ENCODE results near the gene COG5. TPM values are rescaled to one million over a fixed set of nuclear protein-coding genes. Genes with fewer than 3 reads are reported as not detected.

The COG5 gene
- total and polyA plus RNA-seq, 2 experiments from 2014 or later = 15.4 to 36.5 TPM

DNA sequence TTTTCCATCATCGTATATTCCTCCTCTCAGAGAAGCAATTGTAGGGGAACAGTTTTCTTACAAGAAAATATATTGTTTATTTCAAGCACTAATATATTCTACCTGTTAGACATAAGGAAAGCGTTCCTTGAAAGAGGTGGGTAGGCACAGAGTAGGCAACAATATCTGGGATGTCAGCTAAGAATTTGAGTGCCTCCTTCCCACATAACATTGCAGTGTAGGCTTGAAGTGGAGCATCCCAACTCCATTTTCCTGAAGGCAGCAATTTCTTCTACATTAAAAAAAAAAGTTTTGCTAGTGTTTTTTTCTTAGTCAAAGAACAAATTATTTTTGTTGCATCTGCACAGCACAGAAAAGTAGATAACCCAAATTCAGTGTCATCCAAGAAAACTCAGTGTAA, 37.1 kb upstream of the COG5 start:
- H4K20me1 ChIP-seq (replicated peaks; ENCODE audit: insufficient read depth) = no peaks in the 10 kb centered on the region
- no peaks in the 10 kb centered on the region for H3K79me2 ChIP-seq (replicated peaks; ENCODE audit: insufficient read depth)
- no peaks in the 10 kb centered on the region for H3K4me1 ChIP-seq (ENCODE audit: insufficient read depth)
- no peak overlapping the region for H3K4me2 ChIP-seq
- H2AFZ ChIP-seq = no peak overlapping the region
- Mint-ChIP-seq H3K36me3 (ENCODE audit: low read depth) (no peaks in the 10 kb centered on the region), H3K27ac (no peak overlapping the region), H3K4me1 (peaks cover 6% of the 10 kb centered on the region), H3K4me3 (no peak overlapping the region), H3K9me3 (no peaks in the 10 kb centered on the region), H3K27me3 (ENCODE audit: insufficient read depth, low read depth, poor library complexity) (peaks cover 1% of the 10 kb centered on the region)
- no peak overlapping the region for H3K27ac ChIP-seq (ENCODE audit: low read depth)
- DNase-seq (ENCODE audit: low spot score) = no peak
- H3K27me3 ChIP-seq (ENCODE audit: insufficient read depth) = no peaks in the 10 kb centered on the region
- H3K4me3 ChIP-seq = no peak overlapping the region
- H3K9me2 ChIP-seq (ENCODE audit: insufficient read depth) = no peaks in the 10 kb centered on the region
- ATAC-seq = no peak
- H3K36me3 ChIP-seq (ENCODE audit: insufficient read depth) = no peaks in the 10 kb centered on the region
- no peak for TF ChIP-seq POLR2AphosphoS5 (IDR thresholded peaks at IDR 0.05; ENCODE audit: low read depth)
- no peak for TF ChIP-seq STAT1 (IDR thresholded peaks at IDR 0.05; ENCODE audit: unreplicated experiment)
- no peak for TF ChIP-seq ZNF331 (CRISPR knock-in tag; IDR thresholded peaks at IDR 0.05; ENCODE audit: low read depth)
- TF ChIP-seq, protein P1, sequence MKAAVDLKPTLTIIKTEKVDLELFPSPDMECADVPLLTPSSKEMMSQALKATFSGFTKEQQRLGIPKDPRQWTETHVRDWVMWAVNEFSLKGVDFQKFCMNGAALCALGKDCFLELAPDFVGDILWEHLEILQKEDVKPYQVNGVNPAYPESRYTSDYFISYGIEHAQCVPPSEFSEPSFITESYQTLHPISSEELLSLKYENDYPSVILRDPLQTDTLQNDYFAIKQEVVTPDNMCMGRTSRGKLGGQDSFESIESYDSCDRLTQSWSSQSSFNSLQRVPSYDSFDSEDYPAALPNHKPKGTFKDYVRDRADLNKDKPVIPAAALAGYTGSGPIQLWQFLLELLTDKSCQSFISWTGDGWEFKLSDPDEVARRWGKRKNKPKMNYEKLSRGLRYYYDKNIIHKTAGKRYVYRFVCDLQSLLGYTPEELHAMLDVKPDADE (IDR thresholded peaks at IDR 0.05) = no peak
- TF ChIP-seq ZNF114 (CRISPR knock-in tag; IDR thresholded peaks at IDR 0.05) = no peak
- no peak for TF ChIP-seq CREB1 (CRISPR knock-in tag; IDR thresholded peaks at IDR 0.05; ENCODE audit: low read depth)
- no peak for TF ChIP-seq JUNB (IDR thresholded peaks at IDR 0.05; ENCODE audit: unreplicated experiment)
- TF ChIP-seq CTCF (conservative IDR thresholded peaks at IDR 0.05; ENCODE audit: low read depth in 2 of 2) = no peak
- TF ChIP-seq NANOG (IDR thresholded peaks at IDR 0.05; ENCODE audit: borderline replicate concordance) = no peak
- no peak for TF ChIP-seq ZNF462 (CRISPR knock-in tag; IDR thresholded peaks at IDR 0.05)
- TF ChIP-seq EZH2 (IDR thresholded peaks at IDR 0.05; ENCODE audit: low read depth, unreplicated experiment) = no peak
- TF ChIP-seq EZH2phosphoT487 (IDR thresholded peaks at IDR 0.05; ENCODE audit: unreplicated experiment) = no peak
- TF ChIP-seq, protein P2, sequence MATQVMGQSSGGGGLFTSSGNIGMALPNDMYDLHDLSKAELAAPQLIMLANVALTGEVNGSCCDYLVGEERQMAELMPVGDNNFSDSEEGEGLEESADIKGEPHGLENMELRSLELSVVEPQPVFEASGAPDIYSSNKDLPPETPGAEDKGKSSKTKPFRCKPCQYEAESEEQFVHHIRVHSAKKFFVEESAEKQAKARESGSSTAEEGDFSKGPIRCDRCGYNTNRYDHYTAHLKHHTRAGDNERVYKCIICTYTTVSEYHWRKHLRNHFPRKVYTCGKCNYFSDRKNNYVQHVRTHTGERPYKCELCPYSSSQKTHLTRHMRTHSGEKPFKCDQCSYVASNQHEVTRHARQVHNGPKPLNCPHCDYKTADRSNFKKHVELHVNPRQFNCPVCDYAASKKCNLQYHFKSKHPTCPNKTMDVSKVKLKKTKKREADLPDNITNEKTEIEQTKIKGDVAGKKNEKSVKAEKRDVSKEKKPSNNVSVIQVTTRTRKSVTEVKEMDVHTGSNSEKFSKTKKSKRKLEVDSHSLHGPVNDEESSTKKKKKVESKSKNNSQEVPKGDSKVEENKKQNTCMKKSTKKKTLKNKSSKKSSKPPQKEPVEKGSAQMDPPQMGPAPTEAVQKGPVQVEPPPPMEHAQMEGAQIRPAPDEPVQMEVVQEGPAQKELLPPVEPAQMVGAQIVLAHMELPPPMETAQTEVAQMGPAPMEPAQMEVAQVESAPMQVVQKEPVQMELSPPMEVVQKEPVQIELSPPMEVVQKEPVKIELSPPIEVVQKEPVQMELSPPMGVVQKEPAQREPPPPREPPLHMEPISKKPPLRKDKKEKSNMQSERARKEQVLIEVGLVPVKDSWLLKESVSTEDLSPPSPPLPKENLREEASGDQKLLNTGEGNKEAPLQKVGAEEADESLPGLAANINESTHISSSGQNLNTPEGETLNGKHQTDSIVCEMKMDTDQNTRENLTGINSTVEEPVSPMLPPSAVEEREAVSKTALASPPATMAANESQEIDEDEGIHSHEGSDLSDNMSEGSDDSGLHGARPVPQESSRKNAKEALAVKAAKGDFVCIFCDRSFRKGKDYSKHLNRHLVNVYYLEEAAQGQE (IDR thresholded peaks at IDR 0.05; ENCODE audit: unreplicated experiment) = no peak
- no peaks in the 10 kb centered on the region for H3F3A ChIP-seq (replicated peaks; ENCODE audit: low read depth)
